HG03565 (cell line): ENCODE results near the gene GLMP.
"Not testable (repeated sequence)": the region's sequence is repeated elsewhere in the genome, so short reads cannot be mapped to it uniquely, and the experiment has no call there.

Experiments
- ATAC-seq: cut with Tn5 transposase; IDR thresholded peaks from one replicate; pipeline ENCODE4 v1.9.1; 2021; ENCODE audit warnings: mild to moderate bottlenecking, moderate library complexity; ENCODE audit not compliant: unreplicated experiment

The GLMP gene

GRCh38 chr1:156295391-156295947 is at the start of gene GLMP:
TSS of gene GLMP (minus strand) at chr1:156295679. CDS start at chr1:156295645, 34 bp downstream.
- no peak for ATAC-seq

- ATAC-seq, result no peak
Measured at GRCh38 chr1:156344409-156344808, 48.9 kb upstream of the GLMP start.

GRCh38 chr1:156342166-156342955 is 46.9 kb upstream of the GLMP start:
- ATAC-seq, result no peak

- peak; percentile 88 for ATAC-seq
Measured at GRCh38 chr1:156338180-156338976, 42.9 kb upstream of the GLMP start, which contains the start of the genes CCT3 and TSACC. TSS of gene CCT3 (minus strand) at chr1:156338292. CDS start at chr1:156338184, 108 bp downstream. TSS of gene TSACC (plus strand) at chr1:156338526. CDS start at chr1:156339758, 1,232 bp downstream.

- ATAC-seq, result no peak
Measured at GRCh38 chr1:156337888-156338179, 42.4 kb upstream of the GLMP start.

- no peak for ATAC-seq
Measured at GRCh38 chr1:156337052-156337887, 41.8 kb upstream of the GLMP start.

- no peak for ATAC-seq
Measured at GRCh38 chr1:156336242-156336641, 40.8 kb upstream of the GLMP start.

- not testable (repeated sequence) for ATAC-seq
Measured at GRCh38 chr1:156323179-156323578, 27.7 kb upstream of the GLMP start.

GRCh38 chr1:156320560-156320959 is 25.1 kb upstream of the GLMP start:
- no peak for ATAC-seq

GRCh38 chr1:156319664-156320063 is 24.2 kb upstream of the GLMP start:
- no peak for ATAC-seq

GRCh38 chr1:156316909-156317308 is 21.4 kb upstream of the GLMP start:
- ATAC-seq, result no peak

GRCh38 chr1:156310962-156311361 is 15.5 kb upstream of the GLMP start:
- no peak for ATAC-seq

- ATAC-seq, result no peak
Measured at GRCh38 chr1:156308078-156308477, 12.6 kb upstream of the GLMP start.

- no peak for ATAC-seq
Measured at GRCh38 chr1:156305215-156305614, 9.7 kb upstream of the GLMP start.

GRCh38 chr1:156303241-156303640 is 7.8 kb upstream of the GLMP start:
- ATAC-seq, result no peak

- no peak for ATAC-seq
Measured at GRCh38 chr1:156298852-156299357, 3.4 kb upstream of the GLMP start, which contains the start of gene VHLL. TSS of gene VHLL (minus strand) at chr1:156299307. CDS start at chr1:156299189, 118 bp downstream.

GRCh38 chr1:156293895-156294294 is 1.6 kb downstream of the GLMP start:
- ATAC-seq, result no peak

- ATAC-seq, result no peak
Measured at GRCh38 chr1:156293098-156293434, 2.4 kb downstream of the GLMP start.

- no peak for ATAC-seq
Measured at GRCh38 chr1:156291226-156292061, 4.0 kb downstream of the GLMP start.

- ATAC-seq, result no peak
Measured at GRCh38 chr1:156289857-156290256, 5.6 kb downstream of the GLMP start.
